Endothelial cell of umbilical vein (primary cell): Measurements from ENCODE around the gene NDUFS8. TPM values are rescaled to one million over a fixed set of nuclear protein-coding genes. Genes with fewer than 3 reads are reported as not detected.

Source experiments
- BruUV-seq: library from RNA; stranded (reverse); fragments of 400-500 nt; replicated peaks from 2 replicates; lab custom pipeline; 2021; lab: Mats Ljungman, UMichigan
- CTCF ChIA-PET: fragments of 300-600, 350-600 bp; sonication (Branson Sonifier 250); formaldehyde crosslinking; loops from one replicate; lab custom pipeline; 2021; ENCODE audit warnings: antibody characterized with exemption, inconsistent platforms; lab: Charles Lee
- POLR2A ChIA-PET: fragments of 300-600, 350-600 bp; sonication (Branson Sonifier 250); formaldehyde crosslinking; loops from one replicate; lab custom pipeline; 2021; ENCODE audit warnings: antibody characterized with exemption, inconsistent platforms; lab: Charles Lee
- DNase-seq: peaks from one replicate; pipeline ENCODE4 v3.0.0-alpha.2; 2011; ENCODE audit warnings: low read depth, low spot score
- FAIRE-seq: peaks from 2 replicates; lab custom pipeline; 2011; peaks lifted over from hg19 to GRCh38; lab: Jason Lieb, UNC
- H2AFZ ChIP-seq: 2 replicates; pipeline ENCODE4 v1.6.0; 2012; ENCODE audit warnings: low read depth, low read length, control low read depth, inconsistent platforms
- H3K27ac ChIP-seq: 2 replicates; pipeline ENCODE4 v1.5.1; 2011; ENCODE audit warnings: low read depth, mild to moderate bottlenecking, control low read depth, low read length, moderate library complexity; ENCODE audit not compliant: insufficient read depth
- H3K27me3 ChIP-seq, 2 experiments: 2 replicates each; pipeline versions ENCODE4 v1.6.0 to v1.6.1; 2011; ENCODE audit warnings: low read length in 2 of 2, mixed read lengths in 1 of 2; ENCODE audit not compliant: control insufficient read depth in 2 of 2, insufficient read depth in 2 of 2
- H3K36me3 ChIP-seq, 2 experiments: 2 replicates in 1 of 2; 3 replicates in 1 of 2; pipeline ENCODE4 v1.5.1; 2011; ENCODE audit warnings: low read length in 2 of 2, mild to moderate bottlenecking in 1 of 2, moderate library complexity in 1 of 2; ENCODE audit not compliant: control insufficient read depth in 2 of 2, insufficient read depth in 2 of 2; ENCODE audit errors: extremely low read depth in 1 of 2
- H3K4me1 ChIP-seq: 3 replicates; pipeline ENCODE4 v1.5.1; 2011; ENCODE audit warnings: mild to moderate bottlenecking, low read length; ENCODE audit not compliant: control insufficient read depth, insufficient read depth; ENCODE audit errors: extremely low read depth
- H3K4me2 ChIP-seq: 2 replicates; pipeline ENCODE4 v1.6.1; 2011; ENCODE audit warnings: low read length, control low read depth, mixed read lengths; ENCODE audit not compliant: insufficient read depth
- H3K4me3 ChIP-seq, 3 experiments: fragments of 200-600 bp in 1 of 3; sonication (generic), shearing (Covaris generic) in 1 of 3; replicated peaks in 1 of 3; 2 replicates each; pipeline ENCODE4 v1.5.1; 2011 to 2016; ENCODE audit warnings: control low read depth in 3 of 3, low read length in 3 of 3, mild to moderate bottlenecking in 2 of 3, inconsistent platforms in 1 of 3, low read depth in 1 of 3, moderate library complexity in 1 of 3; ENCODE audit not compliant: insufficient read depth in 1 of 3
- H3K79me2 ChIP-seq: 2 replicates; pipeline ENCODE4 v1.6.0; 2012; ENCODE audit warnings: low read length, inconsistent platforms; ENCODE audit not compliant: control insufficient read depth, insufficient read depth
- H3K9ac ChIP-seq: replicated peaks from 2 replicates; pipeline ENCODE3; 2011; ENCODE audit warnings: low read length, control low read depth; ENCODE audit not compliant: insufficient read depth; ENCODE audit errors: extremely low read depth
- H3K9me1 ChIP-seq: replicated peaks from 3 replicates; pipeline ENCODE4 v1.6.0; 2011; ENCODE audit warnings: mild to moderate bottlenecking, low read length; ENCODE audit not compliant: control insufficient read depth, insufficient read depth; ENCODE audit errors: extremely low read depth
- H3K9me3 ChIP-seq: replicated peaks from 2 replicates; pipeline ENCODE4 v1.5.1; 2012; ENCODE audit warnings: low read length, inconsistent platforms; ENCODE audit not compliant: control insufficient read depth, insufficient read depth
- H4K20me1 ChIP-seq: replicated peaks from 2 replicates; pipeline ENCODE3; 2011; ENCODE audit warnings: mild to moderate bottlenecking, low read length; ENCODE audit not compliant: control insufficient read depth, insufficient read depth; ENCODE audit errors: extremely low read depth
- EZH2 ChIP-seq: IDR thresholded peaks from 2 replicates; pipeline ENCODE4 v1.6.1; 2012; ENCODE audit warnings: borderline replicate concordance, low read depth, mild to moderate bottlenecking, moderate library complexity, low read length, inconsistent platforms; ENCODE audit not compliant: severe bottlenecking
- FOS ChIP-seq: IDR thresholded peaks from 2 replicates; pipeline ENCODE4 v1.6.1; 2011; ENCODE audit warnings: mild to moderate bottlenecking, low read length, moderate library complexity, borderline replicate concordance; ENCODE audit not compliant: insufficient read depth
- GATA2 ChIP-seq: IDR thresholded peaks from 2 replicates; pipeline ENCODE4 v1.7.0; 2011; ENCODE audit warnings: low read depth, mild to moderate bottlenecking, moderate library complexity, mixed read lengths, low read length; ENCODE audit not compliant: insufficient read length, insufficient read depth
- JUN ChIP-seq: IDR thresholded peaks from 2 replicates; pipeline ENCODE4 v1.6.1; 2011; ENCODE audit warnings: borderline replicate concordance, low read depth; ENCODE audit not compliant: insufficient read length, insufficient read depth
- MAX ChIP-seq: IDR thresholded peaks from 2 replicates; pipeline ENCODE4 v1.6.1; 2011; ENCODE audit not compliant: insufficient read depth, insufficient read length
- MYC ChIP-seq: IDR thresholded peaks from one replicate; pipeline ENCODE4 v1.6.1; 2011; ENCODE audit warnings: mild to moderate bottlenecking, low read depth, low read length
- POLR2A ChIP-seq: IDR thresholded peaks from 2 replicates; pipeline ENCODE4 v1.6.1; 2012; ENCODE audit warnings: low read depth, mild to moderate bottlenecking, control low read depth, low read length
- POLR2AphosphoS5 ChIP-seq: IDR thresholded peaks from 2 replicates; pipeline ENCODE4 v1.6.1; 2012; ENCODE audit warnings: low read depth, mild to moderate bottlenecking, control low read depth, low read length, moderate library complexity; ENCODE audit not compliant: insufficient read depth
- dilution Hi-C: fragments of 300-500 bp; cut with MboI; formaldehyde crosslinking; loops from one replicate; pipeline ENCODE4 v1.15.0; 2019; ENCODE audit warnings: low sequenced_read_pairs; ENCODE audit not compliant: extremely low pct_ligation_motif_present
- intact Hi-C: fragments of 100-400 bp; cut with micrococcal nuclease; formaldehyde crosslinking; loops from one replicate; pipeline ENCODE4 v1.10.0; 2022
- polyA plus RNA-seq, 4 experiments: library from polyadenylated mRNA; depleted of rRNA in 3 of 4; stranded (reverse) in 3 of 4; unstranded in 1 of 4; fragments of >200 nt; gene quantifications; 2 replicates each; pipeline versions ENCODE4 v1.2.1 to v1.2.3, GENCODE V29; 2011 to 2012; ENCODE audit warnings: missing spikeins in 1 of 4
- total RNA-seq: library from RNA; stranded (reverse); gene quantifications from 2 replicates; pipeline ENCODE4 v1.2.3, GENCODE V29; 2021
- TF ChIP-seq, protein P1 (sequence below), 2 donors: IDR thresholded peaks; 1 replicate in 1 of 2; 2 replicates in 1 of 2; pipeline ENCODE4 v1.5.1; 2011; ENCODE audit warnings: low read length in 2 of 2, mild to moderate bottlenecking in 2 of 2, moderate library complexity in 2 of 2, control low read depth in 1 of 2, inconsistent platforms in 1 of 2, low read depth in 1 of 2; ENCODE audit not compliant: insufficient read depth in 1 of 2; ENCODE audit errors: extremely low read depth in 1 of 2

NDUFS8 gene
- total and polyA plus RNA-seq, 2 donors (not counting 3 experiments of a cell fraction or from before 2014, with no cell fraction given): 166 to 170 TPM

DNA sequence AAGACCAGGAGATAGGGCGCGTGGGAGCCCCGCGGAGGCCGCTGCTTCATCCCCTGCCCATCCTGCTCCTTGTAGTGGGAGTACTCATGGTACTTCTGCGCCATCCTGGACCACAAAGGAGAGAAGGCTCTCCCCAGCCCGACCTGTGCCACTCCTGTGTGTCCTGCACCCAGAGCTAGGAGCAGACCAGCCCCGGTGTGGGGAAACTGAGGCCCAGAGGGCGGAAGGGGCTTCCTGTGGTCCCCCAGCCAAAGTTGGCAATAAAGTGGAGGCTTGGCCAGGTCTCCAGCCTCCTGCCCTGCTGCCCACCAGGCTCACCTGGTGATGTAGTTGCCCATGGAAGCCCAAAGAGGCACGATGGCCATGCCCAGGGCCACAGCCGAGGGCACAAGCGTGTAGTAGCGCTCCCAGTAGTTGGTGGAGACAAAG lies 31.3 kb upstream of the NDUFS8 start:
- H3K9me1 ChIP-seq: no peaks in the 10 kb centered on the region
- no peaks in the 10 kb centered on the region for H3K9me3 ChIP-seq
- BruUV-seq: no TSS peak
- intact Hi-C loops (no loop called here), dilution Hi-C loops (no loop called here)
- no peak overlapping the region for H3K9ac ChIP-seq
- H2AFZ ChIP-seq: no peak overlapping the region
- FAIRE-seq (no peak), DNase-seq (no peak)
- TF ChIP-seq MAX (no peak), GATA2 (no peak), MYC (no peak), FOS (no peak), POLR2AphosphoS5 (no peak), POLR2A (no peak), EZH2 (no peak), JUN (no peak)
- TF ChIP-seq, protein P1, sequence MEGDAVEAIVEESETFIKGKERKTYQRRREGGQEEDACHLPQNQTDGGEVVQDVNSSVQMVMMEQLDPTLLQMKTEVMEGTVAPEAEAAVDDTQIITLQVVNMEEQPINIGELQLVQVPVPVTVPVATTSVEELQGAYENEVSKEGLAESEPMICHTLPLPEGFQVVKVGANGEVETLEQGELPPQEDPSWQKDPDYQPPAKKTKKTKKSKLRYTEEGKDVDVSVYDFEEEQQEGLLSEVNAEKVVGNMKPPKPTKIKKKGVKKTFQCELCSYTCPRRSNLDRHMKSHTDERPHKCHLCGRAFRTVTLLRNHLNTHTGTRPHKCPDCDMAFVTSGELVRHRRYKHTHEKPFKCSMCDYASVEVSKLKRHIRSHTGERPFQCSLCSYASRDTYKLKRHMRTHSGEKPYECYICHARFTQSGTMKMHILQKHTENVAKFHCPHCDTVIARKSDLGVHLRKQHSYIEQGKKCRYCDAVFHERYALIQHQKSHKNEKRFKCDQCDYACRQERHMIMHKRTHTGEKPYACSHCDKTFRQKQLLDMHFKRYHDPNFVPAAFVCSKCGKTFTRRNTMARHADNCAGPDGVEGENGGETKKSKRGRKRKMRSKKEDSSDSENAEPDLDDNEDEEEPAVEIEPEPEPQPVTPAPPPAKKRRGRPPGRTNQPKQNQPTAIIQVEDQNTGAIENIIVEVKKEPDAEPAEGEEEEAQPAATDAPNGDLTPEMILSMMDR (IDR thresholded peaks at IDR 0.05; ENCODE audit: extremely low read depth in 1 of 2, insufficient read depth in 1 of 2, low read depth in 1 of 2, low read length in 2 of 2): no peak
- no peaks in the 10 kb centered on the region for H3K27me3 ChIP-seq
- CTCF ChIA-PET: no interaction called here
- POLR2A ChIA-PET: no interaction called here
- H3K36me3 ChIP-seq: no peaks in the 10 kb centered on the region
- H4K20me1 ChIP-seq: no peaks in the 10 kb centered on the region
- no peaks in the 10 kb centered on the region for H3K79me2 ChIP-seq
- no peak overlapping the region for H3K27ac ChIP-seq
- H3K4me1 ChIP-seq: peaks cover 2% of the 10 kb centered on the region
- no peak overlapping the region for H3K4me3 ChIP-seq
- no peak overlapping the region for H3K4me2 ChIP-seq
